K562 (cell line): ENCODE measurements around the gene AFF3. TPM values are rescaled to one million over a fixed set of nuclear protein-coding genes. Genes with fewer than 3 reads are reported as not detected.

Source experiments
- ATAC-seq: fragments of 200-7000 bp; cut with Tn5 transposase; 3 replicates; pipeline ENCODE4 v1.9.1; 2020; ENCODE audit warnings: moderate library complexity
- BruUV-seq: library from RNA; stranded (reverse); fragments of 400-500 nt; replicated peaks from 2 replicates; lab custom pipeline; 2021; lab: Mats Ljungman, UMichigan
- CTCF ChIA-PET: fragments of 300-600 bp; formaldehyde crosslinking; extraction: SDS; loops from one replicate; lab custom pipeline; 2021; ENCODE audit warnings: low intra/inter-chr PET ratio; lab: Yijun Ruan, JAX
- POLR2A ChIA-PET: fragments of 300-600, 350-650 bp; sonication (Branson Sonifier 250); formaldehyde crosslinking; extraction: SDS; loops from one replicate; lab custom pipeline; 2021; ENCODE audit warnings: antibody characterized with exemption, inconsistent platforms; lab: Yijun Ruan, JAX
- DNase-seq, 4 experiments: peaks; one replicate each; pipeline versions ENCODE4 v3.0.0 to v3.0.0-alpha.2; 2011 to 2018; ENCODE audit warnings: low spot score in 3 of 4, mixed read lengths in 3 of 4; ENCODE audit errors: extremely low read depth in 1 of 4
- FAIRE-seq: peaks from 2 replicates; lab custom pipeline; 2011; peaks lifted over from hg19 to GRCh38; lab: Jason Lieb, UNC
- H2AFZ ChIP-seq: 2 replicates; pipeline ENCODE4 v1.6.0; 2011; ENCODE audit warnings: low read depth, low read length, control low read depth, inconsistent platforms
- H3K27ac ChIP-seq: fragments of 200-600 bp; 3 replicates; pipeline ENCODE4 v1.8.0; 2011; ENCODE audit warnings: low read depth, mild to moderate bottlenecking, control low read depth, inconsistent platforms, low read length, moderate library complexity, mixed read lengths; ENCODE audit errors: extremely low read depth
- H3K27me3 ChIP-seq, 2 experiments: fragments of 300-600 bp in 1 of 2; 2 replicates in 1 of 2; 3 replicates in 1 of 2; pipeline versions ENCODE4 v1.6.0 to v1.8.0; 2011; ENCODE audit warnings: inconsistent platforms in 2 of 2, low read length in 2 of 2, mild to moderate bottlenecking in 1 of 2, mixed read lengths in 1 of 2, moderate library complexity in 1 of 2; ENCODE audit not compliant: control insufficient read depth in 2 of 2, insufficient read depth in 2 of 2
- H3K36me3 ChIP-seq: fragments of 300-600 bp; 3 replicates; pipeline ENCODE4 v1.8.0; 2011; ENCODE audit warnings: mild to moderate bottlenecking, low read length, inconsistent platforms; ENCODE audit not compliant: control insufficient read depth, insufficient read depth
- H3K4me1 ChIP-seq, 2 experiments: fragments of 200-600 bp in 1 of 2; replicated peaks in 1 of 2; 2 replicates in 1 of 2; 3 replicates in 1 of 2; pipeline versions ENCODE4 v1.5.1 to v1.8.0; 2011; ENCODE audit warnings: inconsistent platforms in 2 of 2, low read length in 2 of 2, mild to moderate bottlenecking in 1 of 2, mixed read lengths in 1 of 2, moderate library complexity in 1 of 2; ENCODE audit not compliant: control insufficient read depth in 2 of 2, insufficient read depth in 2 of 2
- H3K4me2 ChIP-seq: 2 replicates; pipeline ENCODE4 v1.6.1; 2011; ENCODE audit warnings: low read length, control low read depth, inconsistent platforms, mixed read lengths; ENCODE audit not compliant: insufficient read depth
- H3K4me3 ChIP-seq: fragments of 200-600 bp; sonication (generic), shearing (Covaris generic); 2 replicates; pipeline ENCODE4 v1.5.1; 2016; ENCODE audit warnings: control low read depth, inconsistent platforms
- H3K79me2 ChIP-seq: fragments of 200-600 bp; 3 replicates; pipeline ENCODE4 v1.8.0; 2011; ENCODE audit warnings: low read length, inconsistent platforms; ENCODE audit not compliant: control insufficient read depth, insufficient read depth
- H3K9ac ChIP-seq, 2 experiments: 2 replicates each; pipeline versions ENCODE4 v1.6.0 to v1.6.1; 2011; ENCODE audit warnings: low read depth in 2 of 2, low read length in 2 of 2, control low read depth in 1 of 2, inconsistent platforms in 1 of 2, mild to moderate bottlenecking in 1 of 2, mixed read lengths in 1 of 2; ENCODE audit not compliant: insufficient read depth in 1 of 2
- H3K9me1 ChIP-seq: one replicate; pipeline ENCODE4 v1.6.0; 2011; ENCODE audit warnings: inconsistent platforms, mild to moderate bottlenecking, low read length, moderate library complexity; ENCODE audit not compliant: control insufficient read depth, insufficient read depth
- H3K9me3 ChIP-seq: replicated peaks from 2 replicates; pipeline ENCODE4 v1.5.1; 2011; ENCODE audit warnings: low read depth, low read length, inconsistent platforms; ENCODE audit not compliant: control insufficient read depth, insufficient read depth
- H4K20me1 ChIP-seq: replicated peaks from 2 replicates; pipeline ENCODE4 v1.6.1; 2011; ENCODE audit warnings: low read length, inconsistent platforms, mixed read lengths; ENCODE audit not compliant: control insufficient read depth, insufficient read depth
- CBX5 ChIP-seq: IDR thresholded peaks from 2 replicates; pipeline ENCODE4 v1.6.1; 2014; ENCODE audit warnings: low read depth, borderline replicate concordance
- HDGF ChIP-seq: fragments of 450-650 bp; IDR thresholded peaks from 2 replicates; pipeline ENCODE4 v1.6.1; 2016
- KDM1A ChIP-seq, 2 experiments: fragments of 450-650 bp; IDR thresholded peaks; 2 replicates each; pipeline ENCODE4 v1.6.1; 2016; ENCODE audit warnings: mild to moderate bottlenecking in 2 of 2
- MEIS2 ChIP-seq: fragments of 450-650 bp; IDR thresholded peaks from 2 replicates; pipeline ENCODE4 v1.6.1; 2014; ENCODE audit warnings: mild to moderate bottlenecking; ENCODE audit not compliant: partially characterized antibody
- NUFIP1 ChIP-seq: fragments of 450-650 bp; IDR thresholded peaks from 2 replicates; pipeline ENCODE4 v1.6.1; 2018; ENCODE audit not compliant: partially characterized antibody
- RBFOX2 ChIP-seq: fragments of 200-400 bp; formaldehyde crosslinking; IDR thresholded peaks from 2 replicates; pipeline ENCODE4 v1.6.1; 2017; ENCODE audit warnings: low read depth, mild to moderate bottlenecking, low read length, moderate library complexity
- ZNF12 ChIP-seq: sonication (generic); formaldehyde crosslinking; IDR thresholded peaks from 2 replicates; pipeline ENCODE4 v1.4.0; 2020; ENCODE audit warnings: mild to moderate bottlenecking, missing genetic modification reagents
- ZNF316 ChIP-seq: fragments of 450-650 bp; IDR thresholded peaks from 2 replicates; pipeline ENCODE4 v1.6.1; 2016
- WGBS: fragments of 100-300 bp; shearing (Covaris generic); methylation state at CpG from one replicate; pipeline ENCODE4 v1.1.6; 2016; ENCODE audit warnings: low coverage, mixed read lengths; ENCODE audit not compliant: insufficient coverage; ENCODE audit errors: missing lambda C conversion rate; 5-methylcytosine and 5-hydroxymethylcytosine counted together
- in situ Hi-C: fragments of 300-500 bp; cut with MboI; formaldehyde crosslinking; loops from 4 replicates; pipeline ENCODE4 v1.15.0; 2018; ENCODE audit warnings: inconsistent platforms, mixed read lengths
- intact Hi-C: fragments of 100-400 bp; cut with micrococcal nuclease; formaldehyde crosslinking; loops from 2 replicates; pipeline ENCODE4 v1.14.2; 2022
- polyA plus RNA-seq, 8 experiments: library from polyadenylated mRNA; depleted of rRNA in 4 of 8; stranded (reverse) in 5 of 8; unstranded in 3 of 8; fragments of >200 nt; fragmentation: Nextera tagmentation in 2 of 8; fragmentation: Illumina TruSeq in 1 of 8; extraction: Ambion mirVana in 2 of 8; extraction: Trizol in 1 of 8; gene quantifications; 2 replicates each; pipeline versions ENCODE4 v1.2.1 to v1.2.3, GENCODE V29; 2011 to 2014; ENCODE audit warnings: inconsistent platforms in 1 of 8, missing spikeins in 1 of 8
- total RNA-seq, 7 experiments: library from RNA; depleted of rRNA in 6 of 7; stranded (reverse); fragments of >200 nt in 6 of 7; fragmentation: Illumina TruSeq in 2 of 7; extraction: Trizol in 2 of 7; gene quantifications; 2 replicates each; pipeline versions ENCODE4 v1.2.1 to v1.2.3, GENCODE V29; 2011 to 2021; ENCODE audit warnings: low replicate concordance in 1 of 7
- TF ChIP-seq, protein P1 (sequence below): fragments of 450-650 bp; IDR thresholded peaks from one replicate; pipeline ENCODE4 v1.6.1; 2018; ENCODE audit warnings: mild to moderate bottlenecking, moderate library complexity; ENCODE audit not compliant: partially characterized antibody
- TF ChIP-seq, protein P2 (sequence below): fragments of 250-450 bp; sonication (Bioruptor Pico); IDR thresholded peaks from 2 replicates; pipeline ENCODE4 v1.5.0; 2020; ENCODE audit warnings: mild to moderate bottlenecking, borderline replicate concordance
- TF ChIP-seq, protein P3 (sequence below): sonication (generic); formaldehyde crosslinking; IDR thresholded peaks from 2 replicates; pipeline ENCODE4 v1.8.0; 2022; ENCODE audit warnings: mild to moderate bottlenecking, missing genetic modification reagents
- TF ChIP-seq, protein P4 (sequence below): sonication (generic); formaldehyde crosslinking; IDR thresholded peaks from 2 replicates; pipeline ENCODE4 v1.8.0; 2022; ENCODE audit warnings: missing genetic modification reagents, mild to moderate bottlenecking, borderline replicate concordance
- TF ChIP-seq, protein P5 (sequence below): fragments of 250-450 bp; sonication (Bioruptor Pico); IDR thresholded peaks from 2 replicates; pipeline ENCODE4 v1.4.0; 2020; ENCODE audit warnings: mild to moderate bottlenecking, moderate library complexity, borderline replicate concordance

Gene AFF3
- total and polyA plus RNA-seq, 9 of the 15 experiments (the other 6 are each of a cell fraction or from before 2014, with no cell fraction given): 0.02 to 0.11 TPM; not detected in 7

DNA sequence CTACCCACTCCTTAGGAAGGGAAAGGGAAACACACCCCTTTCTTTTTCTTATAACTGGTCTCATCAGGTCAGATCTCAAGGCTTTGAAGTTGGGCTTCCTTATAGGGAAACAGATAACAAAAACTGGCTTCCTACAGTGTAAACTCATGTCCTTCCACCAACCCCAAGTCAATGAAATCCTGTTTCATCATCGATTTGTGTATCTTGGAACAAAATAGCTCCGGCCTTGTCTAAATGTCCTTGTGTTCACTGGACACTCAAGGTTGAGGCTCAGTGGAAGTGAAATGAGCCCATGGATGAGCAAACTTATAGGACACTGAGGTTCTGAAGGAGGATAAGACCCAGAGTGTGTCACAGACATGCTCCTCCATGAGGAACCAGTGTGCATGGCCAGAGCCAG, 496.4 kb downstream of the AFF3 start (continued):
- TF ChIP-seq, protein P1, sequence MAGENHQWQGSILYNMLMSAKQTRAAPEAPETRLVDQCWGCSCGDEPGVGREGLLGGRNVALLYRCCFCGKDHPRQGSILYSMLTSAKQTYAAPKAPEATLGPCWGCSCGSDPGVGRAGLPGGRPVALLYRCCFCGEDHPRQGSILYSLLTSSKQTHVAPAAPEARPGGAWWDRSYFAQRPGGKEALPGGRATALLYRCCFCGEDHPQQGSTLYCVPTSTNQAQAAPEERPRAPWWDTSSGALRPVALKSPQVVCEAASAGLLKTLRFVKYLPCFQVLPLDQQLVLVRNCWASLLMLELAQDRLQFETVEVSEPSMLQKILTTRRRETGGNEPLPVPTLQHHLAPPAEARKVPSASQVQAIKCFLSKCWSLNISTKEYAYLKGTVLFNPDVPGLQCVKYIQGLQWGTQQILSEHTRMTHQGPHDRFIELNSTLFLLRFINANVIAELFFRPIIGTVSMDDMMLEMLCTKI: no peak
- TF ChIP-seq KDM1A (IDR thresholded peaks at IDR 0.05): no peak
- TF ChIP-seq ZNF12: no peak
- TF ChIP-seq, protein P2, sequence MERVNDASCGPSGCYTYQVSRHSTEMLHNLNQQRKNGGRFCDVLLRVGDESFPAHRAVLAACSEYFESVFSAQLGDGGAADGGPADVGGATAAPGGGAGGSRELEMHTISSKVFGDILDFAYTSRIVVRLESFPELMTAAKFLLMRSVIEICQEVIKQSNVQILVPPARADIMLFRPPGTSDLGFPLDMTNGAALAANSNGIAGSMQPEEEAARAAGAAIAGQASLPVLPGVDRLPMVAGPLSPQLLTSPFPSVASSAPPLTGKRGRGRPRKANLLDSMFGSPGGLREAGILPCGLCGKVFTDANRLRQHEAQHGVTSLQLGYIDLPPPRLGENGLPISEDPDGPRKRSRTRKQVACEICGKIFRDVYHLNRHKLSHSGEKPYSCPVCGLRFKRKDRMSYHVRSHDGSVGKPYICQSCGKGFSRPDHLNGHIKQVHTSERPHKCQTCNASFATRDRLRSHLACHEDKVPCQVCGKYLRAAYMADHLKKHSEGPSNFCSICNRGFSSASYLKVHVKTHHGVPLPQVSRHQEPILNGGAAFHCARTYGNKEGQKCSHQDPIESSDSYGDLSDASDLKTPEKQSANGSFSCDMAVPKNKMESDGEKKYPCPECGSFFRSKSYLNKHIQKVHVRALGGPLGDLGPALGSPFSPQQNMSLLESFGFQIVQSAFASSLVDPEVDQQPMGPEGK (CRISPR knock-in tag): no peak
- TF ChIP-seq, protein P3, sequence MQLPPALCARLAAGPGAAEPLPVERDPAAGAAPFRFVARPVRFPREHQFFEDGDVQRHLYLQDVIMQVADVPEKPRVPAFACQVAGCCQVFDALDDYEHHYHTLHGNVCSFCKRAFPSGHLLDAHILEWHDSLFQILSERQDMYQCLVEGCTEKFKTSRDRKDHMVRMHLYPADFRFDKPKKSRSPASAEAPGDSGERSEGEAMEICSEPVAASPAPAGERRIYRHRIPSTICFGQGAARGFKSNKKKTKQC: no peak

DNA sequence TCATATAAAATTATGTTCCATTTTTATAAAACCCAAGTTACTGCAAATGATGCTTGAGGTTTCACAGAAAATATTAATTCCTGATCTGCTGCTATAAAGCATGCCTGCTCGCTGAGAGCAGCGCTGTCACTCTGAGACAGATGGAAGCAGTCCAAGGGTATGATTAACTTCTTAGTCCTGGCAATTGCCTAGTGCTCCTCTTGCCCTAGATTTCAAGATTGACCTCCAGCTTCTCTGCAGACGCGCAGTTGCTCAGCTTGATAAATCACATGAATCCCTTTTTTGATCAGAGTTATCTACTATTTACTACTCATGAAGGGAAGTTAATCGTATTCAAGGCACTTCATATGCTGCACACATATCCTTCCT, 498.0 kb downstream of the AFF3 start:
- Histone ChIP-seq H3K9me1 (no peaks in the 10 kb centered on the region), H3K79me2 (no peaks in the 10 kb centered on the region), H3K4me2 (no peak overlapping the region), H3K4me1 (no peaks in the 10 kb centered on the region), H3K4me3 (no peak overlapping the region), H3K36me3 (no peaks in the 10 kb centered on the region), H2AFZ (no peak overlapping the region), H4K20me1 (no peaks in the 10 kb centered on the region; the same call in 1 of the 2 replicates), H3K27ac (no peak overlapping the region), H3K9ac (no peak overlapping the region), H3K9me3 (no peaks in the 10 kb centered on the region), H3K27me3 (peaks cover 7 to 31% of the 10 kb centered on the region in 2 experiments; a peak in 4 of 5 replicates)
- FAIRE-seq (no peak), DNase-seq (no peak), ATAC-seq (no peak)
- 18% methylated on average over 5 of the region's 5 CpGs for WGBS
- CTCF ChIA-PET: no interaction called here
- intact Hi-C loops (no loop called here), in situ Hi-C loops (no loop called here)
- POLR2A ChIA-PET: no interaction called here
- BruUV-seq: no TSS peak
- TF ChIP-seq, protein P4, sequence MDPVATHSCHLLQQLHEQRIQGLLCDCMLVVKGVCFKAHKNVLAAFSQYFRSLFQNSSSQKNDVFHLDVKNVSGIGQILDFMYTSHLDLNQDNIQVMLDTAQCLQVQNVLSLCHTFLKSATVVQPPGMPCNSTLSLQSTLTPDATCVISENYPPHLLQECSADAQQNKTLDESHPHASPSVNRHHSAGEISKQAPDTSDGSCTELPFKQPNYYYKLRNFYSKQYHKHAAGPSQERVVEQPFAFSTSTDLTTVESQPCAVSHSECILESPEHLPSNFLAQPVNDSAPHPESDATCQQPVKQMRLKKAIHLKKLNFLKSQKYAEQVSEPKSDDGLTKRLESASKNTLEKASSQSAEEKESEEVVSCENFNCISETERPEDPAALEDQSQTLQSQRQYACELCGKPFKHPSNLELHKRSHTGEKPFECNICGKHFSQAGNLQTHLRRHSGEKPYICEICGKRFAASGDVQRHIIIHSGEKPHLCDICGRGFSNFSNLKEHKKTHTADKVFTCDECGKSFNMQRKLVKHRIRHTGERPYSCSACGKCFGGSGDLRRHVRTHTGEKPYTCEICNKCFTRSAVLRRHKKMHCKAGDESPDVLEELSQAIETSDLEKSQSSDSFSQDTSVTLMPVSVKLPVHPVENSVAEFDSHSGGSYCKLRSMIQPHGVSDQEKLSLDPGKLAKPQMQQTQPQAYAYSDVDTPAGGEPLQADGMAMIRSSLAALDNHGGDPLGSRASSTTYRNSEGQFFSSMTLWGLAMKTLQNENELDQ: no peak
- TF ChIP-seq HDGF: no peak
- TF ChIP-seq ZNF316: no peak
- no peak for TF ChIP-seq NUFIP1
- peak; percentile 34 for TF ChIP-seq MEIS2
- TF ChIP-seq CBX5: no peak
- TF ChIP-seq, protein P5, sequence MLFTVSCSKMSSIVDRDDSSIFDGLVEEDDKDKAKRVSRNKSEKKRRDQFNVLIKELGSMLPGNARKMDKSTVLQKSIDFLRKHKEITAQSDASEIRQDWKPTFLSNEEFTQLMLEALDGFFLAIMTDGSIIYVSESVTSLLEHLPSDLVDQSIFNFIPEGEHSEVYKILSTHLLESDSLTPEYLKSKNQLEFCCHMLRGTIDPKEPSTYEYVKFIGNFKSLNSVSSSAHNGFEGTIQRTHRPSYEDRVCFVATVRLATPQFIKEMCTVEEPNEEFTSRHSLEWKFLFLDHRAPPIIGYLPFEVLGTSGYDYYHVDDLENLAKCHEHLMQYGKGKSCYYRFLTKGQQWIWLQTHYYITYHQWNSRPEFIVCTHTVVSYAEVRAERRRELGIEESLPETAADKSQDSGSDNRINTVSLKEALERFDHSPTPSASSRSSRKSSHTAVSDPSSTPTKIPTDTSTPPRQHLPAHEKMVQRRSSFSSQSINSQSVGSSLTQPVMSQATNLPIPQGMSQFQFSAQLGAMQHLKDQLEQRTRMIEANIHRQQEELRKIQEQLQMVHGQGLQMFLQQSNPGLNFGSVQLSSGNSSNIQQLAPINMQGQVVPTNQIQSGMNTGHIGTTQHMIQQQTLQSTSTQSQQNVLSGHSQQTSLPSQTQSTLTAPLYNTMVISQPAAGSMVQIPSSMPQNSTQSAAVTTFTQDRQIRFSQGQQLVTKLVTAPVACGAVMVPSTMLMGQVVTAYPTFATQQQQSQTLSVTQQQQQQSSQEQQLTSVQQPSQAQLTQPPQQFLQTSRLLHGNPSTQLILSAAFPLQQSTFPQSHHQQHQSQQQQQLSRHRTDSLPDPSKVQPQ (CRISPR knock-in tag): no peak
- TF ChIP-seq RBFOX2: no peak
